HepG2 (cell line): Measurements from ENCODE around the gene KATNAL2. TPM values are rescaled to one million over a fixed set of nuclear protein-coding genes. Genes with fewer than 3 reads are reported as not detected.
A peak's percentile ranks its signal among the peaks of the same experiment; 100 is the strongest.

ENCODE experiments used
- ATAD3A ChIP-seq: sonication (generic); formaldehyde crosslinking; IDR thresholded peaks from 2 replicates; pipeline ENCODE4 v1.4.0; 2020; ENCODE audit warnings: missing genetic modification reagents
- BORCS8-MEF2B ChIP-seq: sonication (generic); formaldehyde crosslinking; IDR thresholded peaks from 2 replicates; pipeline ENCODE4 v1.8.0; 2022; ENCODE audit warnings: mild to moderate bottlenecking, missing genetic modification reagents
- HES4 ChIP-seq: sonication (generic); formaldehyde crosslinking; IDR thresholded peaks from 2 replicates; pipeline ENCODE4 v1.9.0; 2021; ENCODE audit warnings: mild to moderate bottlenecking, missing genetic modification reagents, borderline replicate concordance
- KLF11 ChIP-seq: IDR thresholded peaks from 2 replicates; pipeline ENCODE4 v1.6.1; 2016; ENCODE audit warnings: missing compliant biosample characterization
- NR2F2 ChIP-seq: IDR thresholded peaks from 2 replicates; pipeline ENCODE4 v1.6.1; 2012; ENCODE audit warnings: low read depth, inconsistent platforms, borderline replicate concordance
- RAD21 ChIP-seq: fragments of 450-650 bp; formaldehyde crosslinking; IDR thresholded peaks from 2 replicates; pipeline ENCODE4 v1.5.0; 2020; ENCODE audit warnings: mild to moderate bottlenecking
- SMAD9 ChIP-seq: sonication (generic); formaldehyde crosslinking; IDR thresholded peaks from 2 replicates; pipeline ENCODE4 v1.5.1; 2020; ENCODE audit warnings: mild to moderate bottlenecking, missing genetic modification reagents
- SPEN ChIP-seq: sonication (generic); formaldehyde crosslinking; IDR thresholded peaks from 2 replicates; pipeline ENCODE4 v1.5.1; 2020; ENCODE audit warnings: low read depth, mild to moderate bottlenecking, missing genetic modification reagents
- U2AF2 ChIP-seq: fragments of 200-400 bp; formaldehyde crosslinking; IDR thresholded peaks from 2 replicates; pipeline ENCODE4 v1.6.1; 2017; ENCODE audit warnings: low read depth, mild to moderate bottlenecking, low read length
- ZBTB20 ChIP-seq: sonication (generic); formaldehyde crosslinking; IDR thresholded peaks from 2 replicates; pipeline ENCODE4 v1.8.1; 2023; ENCODE audit warnings: missing genetic modification reagents, low read depth, mild to moderate bottlenecking, borderline replicate concordance
- ZNF546 ChIP-seq: sonication (generic); formaldehyde crosslinking; conservative IDR thresholded peaks from 2 replicates; pipeline ENCODE4 v1.8.1; 2023; ENCODE audit warnings: mild to moderate bottlenecking, missing genetic modification reagents
- ZNF564 ChIP-seq: sonication (generic); formaldehyde crosslinking; IDR thresholded peaks from 2 replicates; pipeline ENCODE4 v1.8.1; 2023; ENCODE audit warnings: mild to moderate bottlenecking, missing genetic modification reagents
- ZNF749 ChIP-seq: sonication (generic); formaldehyde crosslinking; IDR thresholded peaks from 2 replicates; pipeline ENCODE4 v1.8.0; 2022; ENCODE audit warnings: mild to moderate bottlenecking, missing genetic modification reagents, moderate library complexity, borderline replicate concordance
- ZNF83 ChIP-seq: sonication (generic); formaldehyde crosslinking; IDR thresholded peaks from 2 replicates; pipeline ENCODE4 v1.4.0; 2020; ENCODE audit warnings: missing genetic modification reagents, mild to moderate bottlenecking, borderline replicate concordance
- ZNF839 ChIP-seq: sonication (generic); formaldehyde crosslinking; IDR thresholded peaks from 2 replicates; pipeline ENCODE4 v1.4.0; 2020; ENCODE audit warnings: missing genetic modification reagents, mild to moderate bottlenecking, borderline replicate concordance
- polyA plus RNA-seq, 8 experiments: library from polyadenylated mRNA; depleted of rRNA in 3 of 8; stranded (reverse) in 7 of 8; unstranded in 1 of 8; fragments of >200 nt; fragmentation: Illumina TruSeq in 4 of 8; extraction: Trizol in 4 of 8; gene quantifications; 2 replicates each; pipeline versions ENCODE4 v1.2.1 to v1.2.3, GENCODE V29; 2011 to 2016; ENCODE audit warnings: low read depth in 4 of 8, missing spikeins in 1 of 8, mixed read lengths in 1 of 8; ENCODE audit not compliant: insufficient read depth in 1 of 8
- total RNA-seq, 5 experiments: library from RNA; depleted of rRNA; stranded (reverse); fragments of >200 nt; fragmentation: Illumina TruSeq; extraction: Trizol; gene quantifications; 2 replicates each; pipeline ENCODE4 v1.2.3, GENCODE V29; 2016; ENCODE audit warnings: low read depth in 1 of 5
- TF ChIP-seq, protein P1 (sequence below), 2 experiments: fragments of 450-650 bp in 1 of 2; sonication (generic) in 1 of 2; formaldehyde crosslinking; IDR thresholded peaks; 2 replicates each; pipeline versions ENCODE4 v1.5.0 to v1.8.0; 2020 to 2022; ENCODE audit warnings: mild to moderate bottlenecking in 1 of 2, missing genetic modification reagents in 1 of 2
- TF ChIP-seq, protein P2 (sequence below): sonication (generic); formaldehyde crosslinking; IDR thresholded peaks from 2 replicates; pipeline ENCODE4 v1.5.0; 2020; ENCODE audit warnings: missing genetic modification reagents
- TF ChIP-seq, protein P3 (sequence below): sonication (generic); formaldehyde crosslinking; conservative IDR thresholded peaks from 2 replicates; pipeline ENCODE4 v1.5.0; 2020; ENCODE audit warnings: missing genetic modification reagents
- TF ChIP-seq, protein P4 (sequence below): sonication (generic); formaldehyde crosslinking; IDR thresholded peaks from 2 replicates; pipeline ENCODE4 v1.5.0; 2020; ENCODE audit warnings: missing genetic modification reagents, mild to moderate bottlenecking, borderline replicate concordance
- TF ChIP-seq, protein P5 (sequence below): sonication (generic); formaldehyde crosslinking; IDR thresholded peaks from 2 replicates; pipeline ENCODE4 v1.4.0; 2020; ENCODE audit warnings: missing genetic modification reagents
- TF ChIP-seq, protein P6 (sequence below): sonication (generic); formaldehyde crosslinking; IDR thresholded peaks from 2 replicates; pipeline ENCODE4 v1.8.1; 2023; ENCODE audit warnings: missing genetic modification reagents, mild to moderate bottlenecking, borderline replicate concordance
- TF ChIP-seq, protein P7 (sequence below): sonication (generic); formaldehyde crosslinking; conservative IDR thresholded peaks from 2 replicates; pipeline ENCODE4 v1.8.0; 2022; ENCODE audit warnings: low read depth, missing genetic modification reagents

KATNAL2 gene
- total and polyA plus RNA-seq, 2 of the 13 experiments (the other 11 are each of a cell fraction or from before 2014, with no cell fraction given) = not detected

DNA sequence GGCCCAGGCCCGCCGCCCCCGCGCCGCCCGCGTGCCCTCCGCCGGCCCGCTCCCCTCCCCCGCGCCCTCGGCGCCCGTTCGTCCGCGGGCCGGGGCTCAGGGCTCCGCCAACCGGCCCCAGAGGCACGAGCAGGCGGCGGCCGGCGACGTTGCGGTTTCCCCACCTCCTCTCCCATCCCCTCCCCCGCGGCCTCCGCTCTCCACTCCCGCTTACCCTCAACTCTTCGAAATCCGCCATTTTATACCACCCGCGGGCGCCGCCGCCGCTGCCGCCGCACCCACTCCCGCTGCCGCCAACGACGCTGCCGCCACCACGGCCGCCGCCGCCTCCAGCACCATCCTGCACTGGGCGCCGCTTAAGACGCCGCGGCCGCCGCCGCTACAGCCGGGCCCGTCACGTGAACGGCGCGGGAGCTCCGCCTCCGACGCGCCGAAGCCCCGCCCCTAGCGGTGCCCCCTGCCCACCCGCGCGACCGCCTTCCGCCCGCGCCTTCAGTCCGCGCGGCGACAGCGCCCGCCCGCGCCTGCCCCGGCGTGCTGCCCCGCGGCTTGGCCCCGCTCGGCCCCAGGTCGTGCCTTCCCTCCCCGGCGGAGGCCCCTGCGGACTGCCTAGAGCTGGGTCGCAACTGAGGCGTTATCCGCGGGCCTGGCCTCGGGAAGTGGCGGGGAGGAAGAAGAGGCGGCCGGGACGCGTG, at the start of gene KATNAL2, which contains the start of gene PIAS2 (continued):
- TF ChIP-seq, protein P1, sequence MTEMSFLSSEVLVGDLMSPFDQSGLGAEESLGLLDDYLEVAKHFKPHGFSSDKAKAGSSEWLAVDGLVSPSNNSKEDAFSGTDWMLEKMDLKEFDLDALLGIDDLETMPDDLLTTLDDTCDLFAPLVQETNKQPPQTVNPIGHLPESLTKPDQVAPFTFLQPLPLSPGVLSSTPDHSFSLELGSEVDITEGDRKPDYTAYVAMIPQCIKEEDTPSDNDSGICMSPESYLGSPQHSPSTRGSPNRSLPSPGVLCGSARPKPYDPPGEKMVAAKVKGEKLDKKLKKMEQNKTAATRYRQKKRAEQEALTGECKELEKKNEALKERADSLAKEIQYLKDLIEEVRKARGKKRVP (CRISPR knock-in tag; IDR thresholded peaks at IDR 0.05) = no peak
- TF ChIP-seq, protein P2, sequence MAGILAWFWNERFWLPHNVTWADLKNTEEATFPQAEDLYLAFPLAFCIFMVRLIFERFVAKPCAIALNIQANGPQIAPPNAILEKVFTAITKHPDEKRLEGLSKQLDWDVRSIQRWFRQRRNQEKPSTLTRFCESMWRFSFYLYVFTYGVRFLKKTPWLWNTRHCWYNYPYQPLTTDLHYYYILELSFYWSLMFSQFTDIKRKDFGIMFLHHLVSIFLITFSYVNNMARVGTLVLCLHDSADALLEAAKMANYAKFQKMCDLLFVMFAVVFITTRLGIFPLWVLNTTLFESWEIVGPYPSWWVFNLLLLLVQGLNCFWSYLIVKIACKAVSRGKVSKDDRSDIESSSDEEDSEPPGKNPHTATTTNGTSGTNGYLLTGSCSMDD (CRISPR knock-in tag) = no peak
- TF ChIP-seq NR2F2 (no peak), BORCS8-MEF2B (CRISPR knock-in tag) (no peak), KLF11 (no peak), RAD21 (peak; percentile 14; the same call in 1 of the 2 replicates), ZNF564 (CRISPR knock-in tag) (0 out of 2 replicates have a peak, but pooled peaks have one; percentile 27), ZNF749 (CRISPR knock-in tag) (no peak), ZBTB20 (no peak), ZNF839 (CRISPR knock-in tag) (no peak), ZNF546 (CRISPR knock-in tag) (no peak), SMAD9 (no peak), ZNF83 (no peak), HES4 (peak; percentile 72; the same call in 1 of the 2 replicates), U2AF2 (no peak), SPEN (CRISPR knock-in tag) (no peak; the same call in 1 of the 2 replicates), ATAD3A (CRISPR knock-in tag) (no peak)
- TF ChIP-seq, protein P3, sequence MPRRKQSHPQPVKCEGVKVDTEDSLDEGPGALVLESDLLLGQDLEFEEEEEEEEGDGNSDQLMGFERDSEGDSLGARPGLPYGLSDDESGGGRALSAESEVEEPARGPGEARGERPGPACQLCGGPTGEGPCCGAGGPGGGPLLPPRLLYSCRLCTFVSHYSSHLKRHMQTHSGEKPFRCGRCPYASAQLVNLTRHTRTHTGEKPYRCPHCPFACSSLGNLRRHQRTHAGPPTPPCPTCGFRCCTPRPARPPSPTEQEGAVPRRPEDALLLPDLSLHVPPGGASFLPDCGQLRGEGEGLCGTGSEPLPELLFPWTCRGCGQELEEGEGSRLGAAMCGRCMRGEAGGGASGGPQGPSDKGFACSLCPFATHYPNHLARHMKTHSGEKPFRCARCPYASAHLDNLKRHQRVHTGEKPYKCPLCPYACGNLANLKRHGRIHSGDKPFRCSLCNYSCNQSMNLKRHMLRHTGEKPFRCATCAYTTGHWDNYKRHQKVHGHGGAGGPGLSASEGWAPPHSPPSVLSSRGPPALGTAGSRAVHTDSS (CRISPR knock-in tag) = no peak
- TF ChIP-seq, protein P4, sequence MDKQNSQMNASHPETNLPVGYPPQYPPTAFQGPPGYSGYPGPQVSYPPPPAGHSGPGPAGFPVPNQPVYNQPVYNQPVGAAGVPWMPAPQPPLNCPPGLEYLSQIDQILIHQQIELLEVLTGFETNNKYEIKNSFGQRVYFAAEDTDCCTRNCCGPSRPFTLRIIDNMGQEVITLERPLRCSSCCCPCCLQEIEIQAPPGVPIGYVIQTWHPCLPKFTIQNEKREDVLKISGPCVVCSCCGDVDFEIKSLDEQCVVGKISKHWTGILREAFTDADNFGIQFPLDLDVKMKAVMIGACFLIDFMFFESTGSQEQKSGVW (CRISPR knock-in tag) = no peak
- TF ChIP-seq, protein P5, sequence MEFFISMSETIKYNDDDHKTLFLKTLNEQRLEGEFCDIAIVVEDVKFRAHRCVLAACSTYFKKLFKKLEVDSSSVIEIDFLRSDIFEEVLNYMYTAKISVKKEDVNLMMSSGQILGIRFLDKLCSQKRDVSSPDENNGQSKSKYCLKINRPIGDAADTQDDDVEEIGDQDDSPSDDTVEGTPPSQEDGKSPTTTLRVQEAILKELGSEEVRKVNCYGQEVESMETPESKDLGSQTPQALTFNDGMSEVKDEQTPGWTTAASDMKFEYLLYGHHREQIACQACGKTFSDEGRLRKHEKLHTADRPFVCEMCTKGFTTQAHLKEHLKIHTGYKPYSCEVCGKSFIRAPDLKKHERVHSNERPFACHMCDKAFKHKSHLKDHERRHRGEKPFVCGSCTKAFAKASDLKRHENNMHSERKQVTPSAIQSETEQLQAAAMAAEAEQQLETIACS (CRISPR knock-in tag) = 0 out of 2 replicates have a peak, but pooled peaks have one; percentile 24
- TF ChIP-seq, protein P6, sequence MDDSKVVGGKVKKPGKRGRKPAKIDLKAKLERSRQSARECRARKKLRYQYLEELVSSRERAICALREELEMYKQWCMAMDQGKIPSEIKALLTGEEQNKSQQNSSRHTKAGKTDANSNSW (CRISPR knock-in tag) = peak; percentile 38; the same call in 1 of the 2 replicates
- TF ChIP-seq, protein P7, sequence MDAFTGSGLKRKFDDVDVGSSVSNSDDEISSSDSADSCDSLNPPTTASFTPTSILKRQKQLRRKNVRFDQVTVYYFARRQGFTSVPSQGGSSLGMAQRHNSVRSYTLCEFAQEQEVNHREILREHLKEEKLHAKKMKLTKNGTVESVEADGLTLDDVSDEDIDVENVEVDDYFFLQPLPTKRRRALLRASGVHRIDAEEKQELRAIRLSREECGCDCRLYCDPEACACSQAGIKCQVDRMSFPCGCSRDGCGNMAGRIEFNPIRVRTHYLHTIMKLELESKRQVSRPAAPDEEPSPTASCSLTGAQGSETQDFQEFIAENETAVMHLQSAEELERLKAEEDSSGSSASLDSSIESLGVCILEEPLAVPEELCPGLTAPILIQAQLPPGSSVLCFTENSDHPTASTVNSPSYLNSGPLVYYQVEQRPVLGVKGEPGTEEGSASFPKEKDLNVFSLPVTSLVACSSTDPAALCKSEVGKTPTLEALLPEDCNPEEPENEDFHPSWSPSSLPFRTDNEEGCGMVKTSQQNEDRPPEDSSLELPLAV (CRISPR knock-in tag) = no peak
